ENCODE results near the gene TMEM60. TPM values are rescaled to one million over a fixed set of nuclear protein-coding genes. Genes with fewer than 3 reads are reported as not detected.

TMEM60 gene
- total and polyA plus RNA-seq, 11 donors = 5.4 to 16.3 (median 8.7) TPM

GRCh38 chr7:77823787-77824186 is 25.6 kb upstream of the TMEM60 start:
- intact Hi-C loops (cut with DNase I) = no loop called here
- TF ChIP-seq CTCF (IDR thresholded peaks at IDR 0.05) (no peak), POLR2A (IDR thresholded peaks at IDR 0.05) (no peak)
- Histone ChIP-seq H3K36me3 (peaks cover 0 to 10% (median 0%) of the 10 kb centered on the region in 9 donors), H3K4me3 (no peak overlapping the region), H3K9me3 (peaks cover 0 to 65% (median 23%) of the 10 kb centered on the region in 12 donors), H3K4me1 (peaks cover 0 to 27% (median 5%) of the 10 kb centered on the region in 12 donors), H3K27ac (peak overlapping the region in 1 of 12 donors; percentile 43), H3K27me3 (no peaks in the 10 kb centered on the region)
- 44 to 61% (median 52%) methylated on average over 2 of the region's 2 CpGs for WGBS, 4 donors
- ATAC-seq (no peak), DNase-seq (no peak)

- H3K36me3 ChIP-seq = peaks cover 0 to 12% (median 0%) of the 10 kb centered on the region in 9 donors
- H3K4me3 ChIP-seq = no peak overlapping the region
- 0 to 38% (median 0%) methylated on average over 1 of the region's 1 CpG; no CpG with 5 or more reads in 1 of the 4 donors for WGBS, 4 donors
- no peak for DNase-seq
- TF ChIP-seq CTCF (IDR thresholded peaks at IDR 0.05) = no peak
- no peak for TF ChIP-seq POLR2A (IDR thresholded peaks at IDR 0.05)
- H3K27ac ChIP-seq = no peak overlapping the region
- no peak for ATAC-seq
- H3K9me3 ChIP-seq = peaks cover 0 to 80% (median 26%) of the 10 kb centered on the region in 12 donors
- no peaks in the 10 kb centered on the region for H3K27me3 ChIP-seq
- intact Hi-C loops (cut with DNase I) = no loop called here
- peaks cover 0 to 21% (median 5%) of the 10 kb centered on the region in 12 donors for H3K4me1 ChIP-seq
Measured at GRCh38 chr7:77822269-77822668, 24.0 kb upstream of the TMEM60 start.

- ATAC-seq (no peak), DNase-seq (no peak)
- Histone ChIP-seq H3K9me3 (peaks cover 0 to 77% (median 22%) of the 10 kb centered on the region in 12 donors), H3K4me3 (no peak overlapping the region), H3K27ac (no peak overlapping the region), H3K36me3 (peaks cover 0 to 14% (median 0%) of the 10 kb centered on the region in 9 donors), H3K4me1 (peaks cover 0 to 21% (median 5%) of the 10 kb centered on the region in 12 donors), H3K27me3 (no peaks in the 10 kb centered on the region)
- no peak for TF ChIP-seq POLR2A (IDR thresholded peaks at IDR 0.05)
- no peak for TF ChIP-seq CTCF (IDR thresholded peaks at IDR 0.05)
- 94 to 100% (median 98%) methylated on average over 2 of the region's 2 CpGs for WGBS, 4 donors
- intact Hi-C loops (cut with DNase I) = no loop called here
Measured at GRCh38 chr7:77820967-77821366, 22.7 kb upstream of the TMEM60 start.

- ATAC-seq (no peak), DNase-seq (no peak)
- H3K36me3 ChIP-seq = peaks cover 0 to 14% (median 0%) of the 10 kb centered on the region in 9 donors
- TF ChIP-seq POLR2A (IDR thresholded peaks at IDR 0.05) = no peak
- no peak for TF ChIP-seq CTCF (IDR thresholded peaks at IDR 0.05)
- no peak overlapping the region for H3K27ac ChIP-seq
- no peak overlapping the region for H3K4me3 ChIP-seq
- peaks cover 0 to 8% (median 4%) of the 10 kb centered on the region in 12 donors for H3K4me1 ChIP-seq
- H3K9me3 ChIP-seq = peaks cover 0 to 60% (median 18%) of the 10 kb centered on the region in 12 donors
- H3K27me3 ChIP-seq = no peaks in the 10 kb centered on the region
- intact Hi-C loops (cut with DNase I) = no loop called here
Measured at GRCh38 chr7:77819021-77819420, 20.8 kb upstream of the TMEM60 start.

All from heart left ventricle (tissue), 16 donors.